OCI-LY7 (cell line): ENCODE measurements around the gene RNF180.

Source experiments
- CTCF ChIP-seq: fragments of 200-600 bp; sonication (generic); conservative IDR thresholded peaks from 2 replicates; pipeline ENCODE4 v1.5.1; 2014; ENCODE audit warnings: mild to moderate bottlenecking, antibody characterized with exemption, low read length, moderate library complexity, mixed read lengths
- EZH2phosphoT487 ChIP-seq: fragments of 200-600 bp; sonication (generic); IDR thresholded peaks from 2 replicates; pipeline ENCODE4 v1.6.1; 2018; ENCODE audit warnings: low read depth, borderline replicate concordance, mild to moderate bottlenecking, mixed run types, antibody characterized with exemption, low read length, moderate library complexity, mixed read lengths

DNA sequence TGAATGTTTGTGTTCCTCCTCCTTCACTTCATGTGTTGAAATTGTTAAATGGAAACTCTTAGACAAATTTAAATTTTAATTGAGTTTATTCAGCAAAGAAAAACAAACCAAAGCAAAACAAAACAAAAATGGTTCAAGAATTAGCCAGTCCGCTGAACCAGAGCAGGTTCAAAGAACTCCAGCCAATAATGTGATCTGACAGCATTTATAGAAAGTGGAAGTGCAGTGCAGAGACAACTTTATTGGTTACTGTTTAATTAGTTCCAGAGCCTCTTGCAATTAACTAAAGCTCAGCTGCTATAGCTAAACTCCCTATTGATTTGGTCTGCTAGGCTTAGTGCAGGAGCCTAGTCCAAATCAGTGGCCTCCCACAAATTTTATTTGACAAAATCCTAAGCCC lies 132.9 kb downstream of the RNF180 start:
- no peak for TF ChIP-seq EZH2phosphoT487
- no peak for TF ChIP-seq CTCF
